Measurements from ENCODE around the gene GNB1L.
"Not testable (repeated sequence)": the region's sequence is repeated elsewhere in the genome, so short reads cannot be mapped to it uniquely, and the experiment has no call there.

The GNB1L gene

GRCh38 chr22:19793161-19793560 is 61.5 kb downstream of the GNB1L start:
- H3K4me3 ChIP-seq (ENCODE audit: low read depth, low read length), result no peak overlapping the region
- no CpG with 5 or more reads among the region's 2 CpGs for WGBS (ENCODE audit: extremely low coverage, insufficient coverage, insufficient read length)
- H2BK12ac ChIP-seq (ENCODE audit: low read length), result no peak overlapping the region
- no peak overlapping the region for H3K14ac ChIP-seq (ENCODE audit: low read length)
- H3K4me2 ChIP-seq (ENCODE audit: low read length), result no peak overlapping the region
- no peaks in the 10 kb centered on the region for H3K79me2 ChIP-seq (ENCODE audit: control insufficient read depth, insufficient read depth, low read length, poor library complexity)
- H2AK5ac ChIP-seq (ENCODE audit: low read length), result no peak overlapping the region
- H3K27ac ChIP-seq (ENCODE audit: low read depth, low read length), result no peak overlapping the region
- peaks cover 8% of the 10 kb centered on the region in 2 experiments for H3K36me3 ChIP-seq (ENCODE audit: control insufficient read depth in 1 of 2, insufficient read depth in 2 of 2, low read length in 2 of 2)
- no peaks in the 10 kb centered on the region for H3K4me1 ChIP-seq (ENCODE audit: control insufficient read depth in 1 of 2, insufficient read depth in 2 of 2, low read length in 2 of 2)
- no peak overlapping the region for H3K23ac ChIP-seq (ENCODE audit: low read length)
- no peak overlapping the region for H4K91ac ChIP-seq (ENCODE audit: low read depth, low read length)
- H3K9ac ChIP-seq (ENCODE audit: low read length), result no peak overlapping the region
- H3K18ac ChIP-seq (ENCODE audit: low read length), result no peak overlapping the region
- H4K8ac ChIP-seq (ENCODE audit: low read depth, low read length), result no peak overlapping the region
- H3K4ac ChIP-seq (ENCODE audit: low read depth, low read length), result no peak overlapping the region
- H2AFZ ChIP-seq (ENCODE audit: insufficient read depth, low read length, poor library complexity), result no peak overlapping the region
- no peak overlapping the region for H2BK5ac ChIP-seq (ENCODE audit: low read depth, low read length, poor library complexity)
- no peaks in the 10 kb centered on the region for H3K79me1 ChIP-seq (ENCODE audit: low read length)
- no peak overlapping the region for H4K12ac ChIP-seq (ENCODE audit: low read depth, low read length)
- no peak for DNase-seq
- no peaks in the 10 kb centered on the region for H3K27me3 ChIP-seq (ENCODE audit: insufficient read depth, low read length)
- no peak overlapping the region for H2BK120ac ChIP-seq (ENCODE audit: insufficient read depth, low read length, poor library complexity)
- peaks cover 3% of the 10 kb centered on the region for H3K9me3 ChIP-seq (ENCODE audit: insufficient read depth, low read depth, low read length)

GRCh38 chr22:19792383-19792896 is 62.2 kb downstream of the GNB1L start:
- H4K12ac ChIP-seq (ENCODE audit: low read depth, low read length); H2BK5ac ChIP-seq (ENCODE audit: low read depth, low read length, poor library complexity); H3K79me2 ChIP-seq (ENCODE audit: control insufficient read depth, insufficient read depth, low read length, poor library complexity); H3K79me1 ChIP-seq (ENCODE audit: low read length); H3K4me2 ChIP-seq (ENCODE audit: low read length); H3K4ac ChIP-seq (ENCODE audit: low read depth, low read length); H3K9ac ChIP-seq (ENCODE audit: low read length); H3K18ac ChIP-seq (ENCODE audit: low read length); H2AFZ ChIP-seq (ENCODE audit: insufficient read depth, low read length, poor library complexity); H4K91ac ChIP-seq (ENCODE audit: low read depth, low read length); H4K8ac ChIP-seq (ENCODE audit: low read depth, low read length); H3K27ac ChIP-seq (ENCODE audit: low read depth, low read length); H2AK5ac ChIP-seq (ENCODE audit: low read length); DNase-seq; H3K23ac ChIP-seq (ENCODE audit: low read length); H3K9me3 ChIP-seq (ENCODE audit: insufficient read depth, low read depth, low read length); H3K4me1 ChIP-seq (ENCODE audit: control insufficient read depth in 1 of 2, insufficient read depth in 2 of 2, low read length in 2 of 2); H2BK12ac ChIP-seq (ENCODE audit: low read length); H3K27me3 ChIP-seq (ENCODE audit: insufficient read depth, low read length); H2BK120ac ChIP-seq (ENCODE audit: insufficient read depth, low read length, poor library complexity); H3K14ac ChIP-seq (ENCODE audit: low read length); H3K4me3 ChIP-seq (ENCODE audit: low read depth, low read length): not testable (repeated sequence)
- WGBS (ENCODE audit: extremely low coverage, insufficient coverage, insufficient read length), result no CpG with 5 or more reads among the region's 13 CpGs
- H3K36me3 ChIP-seq (ENCODE audit: control insufficient read depth in 1 of 2, insufficient read depth in 2 of 2, low read length in 2 of 2), result peaks cover 12 to 14% of the 10 kb centered on the region in 2 experiments

GRCh38 chr22:19791894-19792293 is 62.8 kb downstream of the GNB1L start:
- H2BK5ac ChIP-seq (ENCODE audit: low read depth, low read length, poor library complexity), result no peak overlapping the region
- H2AFZ ChIP-seq (ENCODE audit: insufficient read depth, low read length, poor library complexity), result no peak overlapping the region
- no peak overlapping the region for H3K4ac ChIP-seq (ENCODE audit: low read depth, low read length)
- H2BK120ac ChIP-seq (ENCODE audit: insufficient read depth, low read length, poor library complexity), result no peak overlapping the region
- H2BK12ac ChIP-seq (ENCODE audit: low read length), result no peak overlapping the region
- no peaks in the 10 kb centered on the region for H3K4me1 ChIP-seq (ENCODE audit: control insufficient read depth in 1 of 2, insufficient read depth in 2 of 2, low read length in 2 of 2)
- H3K23ac ChIP-seq (ENCODE audit: low read length), result no peak overlapping the region
- H3K79me2 ChIP-seq (ENCODE audit: control insufficient read depth, insufficient read depth, low read length, poor library complexity), result no peaks in the 10 kb centered on the region
- no peak overlapping the region for H3K9ac ChIP-seq (ENCODE audit: low read length)
- H3K27me3 ChIP-seq (ENCODE audit: insufficient read depth, low read length), result no peaks in the 10 kb centered on the region
- DNase-seq, result no peak
- no peak overlapping the region for H4K8ac ChIP-seq (ENCODE audit: low read depth, low read length)
- no peak overlapping the region for H3K4me2 ChIP-seq (ENCODE audit: low read length)
- no peak overlapping the region for H3K4me3 ChIP-seq (ENCODE audit: low read depth, low read length)
- H3K36me3 ChIP-seq (ENCODE audit: control insufficient read depth in 1 of 2, insufficient read depth in 2 of 2, low read length in 2 of 2), result peaks cover 13 to 14% of the 10 kb centered on the region in 2 experiments
- no peak overlapping the region for H3K18ac ChIP-seq (ENCODE audit: low read length)
- H3K9me3 ChIP-seq (ENCODE audit: insufficient read depth, low read depth, low read length), result peaks cover 3% of the 10 kb centered on the region
- H2AK5ac ChIP-seq (ENCODE audit: low read length), result no peak overlapping the region
- H3K79me1 ChIP-seq (ENCODE audit: low read length), result no peaks in the 10 kb centered on the region
- H4K91ac ChIP-seq (ENCODE audit: low read depth, low read length), result no peak overlapping the region
- no peak overlapping the region for H4K12ac ChIP-seq (ENCODE audit: low read depth, low read length)
- H3K27ac ChIP-seq (ENCODE audit: low read depth, low read length), result no peak overlapping the region
- no peak overlapping the region for H3K14ac ChIP-seq (ENCODE audit: low read length)

GRCh38 chr22:19791243-19791642 is 63.4 kb downstream of the GNB1L start:
- Histone ChIP-seq H3K79me2 (ENCODE audit: control insufficient read depth, insufficient read depth, low read length, poor library complexity) (no peaks in the 10 kb centered on the region), H3K27ac (ENCODE audit: low read depth, low read length) (no peak overlapping the region), H2AK5ac (ENCODE audit: low read length) (no peak overlapping the region), H4K12ac (ENCODE audit: low read depth, low read length) (no peak overlapping the region), H3K23ac (ENCODE audit: low read length) (no peak overlapping the region), H3K36me3 (ENCODE audit: control insufficient read depth in 1 of 2, insufficient read depth in 2 of 2, low read length in 2 of 2) (peaks cover 14% of the 10 kb centered on the region in 2 experiments), H3K27me3 (ENCODE audit: insufficient read depth, low read length) (no peaks in the 10 kb centered on the region), H3K79me1 (ENCODE audit: low read length) (no peaks in the 10 kb centered on the region), H2BK12ac (ENCODE audit: low read length) (no peak overlapping the region), H3K4me3 (ENCODE audit: low read depth, low read length) (no peak overlapping the region), H3K9ac (ENCODE audit: low read length) (no peak overlapping the region), H2BK5ac (ENCODE audit: low read depth, low read length, poor library complexity) (no peak overlapping the region), H2BK120ac (ENCODE audit: insufficient read depth, low read length, poor library complexity) (no peak overlapping the region), H4K91ac (ENCODE audit: low read depth, low read length) (no peak overlapping the region), H4K8ac (ENCODE audit: low read depth, low read length) (no peak overlapping the region), H3K9me3 (ENCODE audit: insufficient read depth, low read depth, low read length) (peaks cover 3% of the 10 kb centered on the region), H3K18ac (ENCODE audit: low read length) (no peak overlapping the region), H2AFZ (ENCODE audit: insufficient read depth, low read length, poor library complexity) (no peak overlapping the region), H3K4me2 (ENCODE audit: low read length) (no peak overlapping the region), H3K4me1 (ENCODE audit: control insufficient read depth in 1 of 2, insufficient read depth in 2 of 2, low read length in 2 of 2) (no peaks in the 10 kb centered on the region), H3K4ac (ENCODE audit: low read depth, low read length) (no peak overlapping the region), H3K14ac (ENCODE audit: low read length) (no peak overlapping the region)
- DNase-seq, result no peak

Data from trophoblast cell (in vitro differentiated cells and primary cell).